ENCODE data around the gene RAPSN.
"Not testable (repeated sequence)": the region's sequence is repeated elsewhere in the genome, so short reads cannot be mapped to it uniquely, and the experiment has no call there.

The RAPSN gene

GRCh38 chr11:47466701-47467250 is 17.8 kb upstream of the RAPSN start:
- in situ Hi-C loops (cut with MboI; ENCODE audit: low sequenced_read_pairs), result no loop called here

DNA sequence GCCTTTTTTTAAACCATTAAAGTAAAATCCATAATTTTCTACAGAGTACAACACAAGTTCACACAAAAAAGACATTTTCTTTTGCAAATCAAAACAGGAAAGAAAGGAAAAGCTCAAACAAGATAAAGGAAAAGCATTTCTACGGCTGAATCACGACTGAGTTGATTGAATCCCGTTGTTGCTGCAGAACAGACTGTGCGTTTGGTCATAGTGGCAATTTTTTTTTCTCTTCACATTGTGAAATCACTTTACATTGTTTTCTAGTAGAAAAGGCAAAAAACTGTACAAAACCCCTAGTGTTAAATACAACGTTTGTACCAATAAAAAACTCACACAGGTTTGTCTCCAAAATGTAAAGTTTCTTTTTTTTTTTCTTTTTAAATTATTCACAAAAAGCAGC is 17.3 kb upstream of the RAPSN start:
- in situ Hi-C loops (cut with MboI; ENCODE audit: low sequenced_read_pairs), result no loop called here

- in situ Hi-C loops (cut with MboI; ENCODE audit: low sequenced_read_pairs), result no loop called here
Observed at GRCh38 chr11:47464483-47464882, 15.5 kb upstream of the RAPSN start.

DNA sequence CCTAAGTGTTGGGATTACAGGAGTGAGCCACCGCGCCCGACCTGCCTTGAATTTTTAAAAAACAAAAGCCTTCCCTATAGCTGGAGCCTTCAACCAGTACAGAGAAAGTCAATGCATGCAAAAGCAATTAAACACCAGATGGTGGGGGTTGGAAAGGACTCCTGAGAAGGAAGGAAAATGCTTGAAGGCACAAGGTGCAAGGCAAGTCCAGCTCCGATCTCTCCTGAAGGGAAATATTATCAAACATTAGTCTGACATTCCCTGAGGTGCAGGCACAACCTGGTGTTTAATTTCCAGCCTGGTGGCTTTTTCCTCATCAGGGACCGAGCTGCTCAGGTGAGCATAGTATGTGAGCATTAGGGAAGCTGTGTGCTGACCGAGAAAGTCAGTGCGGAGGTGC is 12.9 kb upstream of the RAPSN start:
- in situ Hi-C loops (cut with MboI; ENCODE audit: low sequenced_read_pairs), result no loop called here

GRCh38 chr11:47460571-47461235 is 11.8 kb upstream of the RAPSN start:
- in situ Hi-C loops (cut with MboI; ENCODE audit: low sequenced_read_pairs), result no loop called here

DNA sequence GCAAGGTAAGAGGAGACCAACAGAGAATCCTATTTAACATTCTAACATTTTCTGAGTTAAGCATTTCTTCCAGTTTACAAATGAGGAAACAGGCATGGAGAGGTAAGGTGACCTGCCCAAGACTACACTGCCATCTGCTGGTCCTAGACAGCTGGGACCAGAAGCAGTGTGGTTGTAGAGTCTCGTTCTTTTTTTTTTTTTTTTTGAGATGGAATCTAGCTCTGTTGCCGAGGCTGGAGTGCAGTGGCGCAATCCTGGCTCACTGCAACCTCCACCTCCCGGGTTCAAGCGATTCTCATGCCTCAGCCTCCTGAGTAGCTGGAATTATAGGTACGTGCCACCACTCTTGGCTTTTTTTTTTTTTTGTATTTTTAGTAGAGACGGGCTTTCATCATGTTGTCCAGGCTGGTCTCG is 5.3 kb upstream of the RAPSN start:
- in situ Hi-C loops (cut with MboI; ENCODE audit: low sequenced_read_pairs), result not testable (repeated sequence)

- in situ Hi-C loops (cut with MboI; ENCODE audit: low sequenced_read_pairs), result no loop called here
Observed at GRCh38 chr11:47453365-47453764, 4.4 kb upstream of the RAPSN start.

DNA sequence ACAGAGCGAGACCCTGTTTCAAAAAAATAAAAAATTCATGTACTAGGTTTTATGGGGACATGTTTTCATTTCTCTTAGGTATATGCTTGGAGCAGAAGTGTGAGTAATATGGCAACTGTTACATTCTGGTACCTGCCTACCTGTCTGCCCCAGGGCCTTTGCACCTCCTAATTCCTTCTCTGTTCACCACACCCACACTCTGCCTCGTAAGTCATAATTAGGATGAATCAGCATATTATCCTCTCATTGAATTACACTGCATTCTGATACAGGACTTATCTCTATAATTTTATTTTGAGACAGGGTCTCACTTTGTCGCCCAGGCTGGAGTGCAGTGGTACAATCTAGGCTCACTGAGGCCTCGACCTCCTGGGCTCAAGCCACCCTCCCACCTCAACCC is 3.1 kb upstream of the RAPSN start:
- in situ Hi-C loops (cut with MboI; ENCODE audit: low sequenced_read_pairs), result no loop called here

GRCh38 chr11:47451436-47451835 is 2.5 kb upstream of the RAPSN start:
- in situ Hi-C loops (cut with MboI; ENCODE audit: low sequenced_read_pairs), result no loop called here

GRCh38 chr11:47449541-47449940 is 605 bp upstream of the RAPSN start:
- in situ Hi-C loops (cut with MboI; ENCODE audit: low sequenced_read_pairs), result no loop called here

GRCh38 chr11:47447906-47448305 is 1.0 kb downstream of the RAPSN start:
- in situ Hi-C loops (cut with MboI; ENCODE audit: low sequenced_read_pairs), result no loop called here

DNA sequence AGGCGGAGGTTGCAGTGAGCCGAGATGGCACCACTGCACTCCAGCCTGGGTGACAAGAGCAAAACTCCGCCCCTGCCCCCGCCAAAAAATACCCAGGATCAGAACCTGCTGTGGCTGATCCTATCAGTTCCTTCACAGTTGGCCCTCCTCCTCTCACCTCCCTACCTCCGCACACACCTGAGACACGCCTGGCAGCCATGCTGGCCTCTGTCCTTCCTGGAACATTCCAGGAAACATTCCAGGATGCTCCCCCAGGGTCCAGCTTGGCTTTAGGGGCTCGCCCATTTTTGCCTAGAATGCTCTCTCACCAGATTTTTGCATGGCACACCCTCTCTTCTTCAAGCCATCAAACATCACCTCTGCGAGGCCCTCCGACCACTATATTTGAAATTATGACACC is 2.1 kb downstream of the RAPSN start:
- in situ Hi-C loops (cut with MboI; ENCODE audit: low sequenced_read_pairs), result no loop called here

DNA sequence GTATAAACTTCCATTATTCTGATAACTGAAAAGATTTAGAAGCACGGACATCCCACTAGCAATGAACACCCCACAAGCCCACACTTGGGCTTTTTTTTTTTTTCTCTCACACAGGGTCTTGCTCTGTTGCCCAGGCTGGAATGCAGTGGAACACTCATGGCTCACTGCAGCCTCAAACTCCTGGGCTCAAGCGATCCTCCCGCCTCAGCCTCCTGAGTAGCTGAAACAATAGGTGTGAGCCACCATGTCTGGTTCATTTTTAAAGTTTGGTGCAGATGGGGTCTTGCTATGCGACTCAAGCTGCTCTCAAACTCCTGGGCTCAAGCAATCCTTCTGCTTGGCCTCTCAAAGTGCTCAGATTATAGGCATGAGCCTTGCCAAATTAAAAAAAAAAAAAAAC is 3.1 kb downstream of the RAPSN start:
- in situ Hi-C loops (cut with MboI; ENCODE audit: low sequenced_read_pairs), result no loop called here

DNA sequence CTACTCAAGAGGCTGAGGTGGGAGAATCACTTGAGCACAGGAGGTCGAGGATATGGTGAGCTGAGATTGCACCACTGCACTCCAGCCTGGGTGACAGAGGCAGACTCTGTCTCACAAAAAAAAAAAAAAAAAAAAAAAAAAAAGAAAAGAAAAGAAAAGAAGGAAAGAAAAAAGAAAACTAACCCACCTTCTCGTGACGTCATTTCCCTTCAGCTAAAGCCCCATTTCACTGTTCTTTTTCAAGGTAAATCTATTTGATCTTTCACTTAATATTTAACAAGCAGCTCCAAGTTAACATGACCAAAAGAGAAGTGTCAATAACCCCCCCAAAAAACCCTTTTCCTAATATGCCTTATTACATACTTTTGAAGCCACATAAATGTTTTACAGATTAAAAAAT is 5.1 kb downstream of the RAPSN start:
- in situ Hi-C loops (cut with MboI; ENCODE audit: low sequenced_read_pairs), result no loop called here

DNA sequence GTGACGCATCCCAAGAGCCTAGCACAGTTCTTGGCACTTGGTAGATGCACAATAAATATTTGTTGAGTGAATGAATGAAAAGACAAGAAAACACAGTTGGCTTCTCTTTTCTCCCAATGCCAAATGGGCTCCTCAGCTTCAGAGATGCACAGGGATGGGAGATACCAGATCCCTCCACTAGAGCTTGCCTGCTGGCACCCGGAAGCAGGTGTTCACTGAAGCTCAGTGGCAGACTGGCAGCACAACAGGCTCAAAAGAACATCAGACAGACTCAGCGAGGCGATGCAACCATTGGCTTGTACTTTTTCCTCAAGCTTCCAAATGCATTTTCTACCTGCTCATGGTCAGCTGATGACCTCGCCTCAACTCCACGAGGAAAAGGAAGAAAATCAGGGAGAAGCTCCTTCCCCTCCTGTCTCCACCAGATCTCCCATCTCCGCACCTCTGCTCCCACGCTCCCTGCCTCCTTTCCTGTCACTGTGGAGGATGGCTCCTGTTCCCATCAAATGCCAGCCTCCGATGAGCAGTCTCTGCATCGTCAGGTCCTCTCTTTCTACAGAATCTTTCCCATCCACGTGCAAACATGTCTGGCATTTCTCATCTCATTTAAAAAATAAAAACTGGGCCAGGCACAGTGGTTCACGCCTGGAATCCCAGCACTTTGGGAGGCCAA is 5.8 kb downstream of the RAPSN start:
- in situ Hi-C loops (cut with MboI; ENCODE audit: low sequenced_read_pairs), result no loop called here

- in situ Hi-C loops (cut with MboI; ENCODE audit: low sequenced_read_pairs), result no loop called here
Observed at GRCh38 chr11:47442514-47442913, 6.4 kb downstream of the RAPSN start.

- in situ Hi-C loops (cut with MboI; ENCODE audit: low sequenced_read_pairs), result no loop called here
Observed at GRCh38 chr11:47441421-47441820, 7.5 kb downstream of the RAPSN start.

DNA sequence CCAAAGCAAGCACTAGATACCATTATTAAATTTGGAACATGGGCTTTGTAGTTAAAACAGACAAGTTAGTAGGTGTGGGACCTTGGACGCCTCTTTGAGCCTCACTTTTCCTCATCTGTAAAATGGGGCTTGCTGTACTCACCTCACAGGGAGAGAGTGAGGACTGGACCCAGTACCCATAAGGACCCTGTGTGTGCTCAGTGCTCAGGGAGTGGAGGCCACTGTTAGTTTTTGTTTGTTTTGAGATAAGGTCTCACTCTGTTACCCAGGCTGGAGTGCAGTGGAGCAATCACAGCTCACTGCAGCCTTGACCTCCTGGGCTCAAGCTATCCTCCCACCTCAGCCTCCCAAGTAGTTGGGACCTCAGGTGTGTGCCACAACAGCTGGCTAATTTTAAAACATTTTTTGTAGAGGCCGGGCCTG is 8.9 kb downstream of the RAPSN start:
- in situ Hi-C loops (cut with MboI; ENCODE audit: low sequenced_read_pairs), result no loop called here

- in situ Hi-C loops (cut with MboI; ENCODE audit: low sequenced_read_pairs), result no loop called here
Observed at GRCh38 chr11:47438721-47439120, 10.2 kb downstream of the RAPSN start.

DNA sequence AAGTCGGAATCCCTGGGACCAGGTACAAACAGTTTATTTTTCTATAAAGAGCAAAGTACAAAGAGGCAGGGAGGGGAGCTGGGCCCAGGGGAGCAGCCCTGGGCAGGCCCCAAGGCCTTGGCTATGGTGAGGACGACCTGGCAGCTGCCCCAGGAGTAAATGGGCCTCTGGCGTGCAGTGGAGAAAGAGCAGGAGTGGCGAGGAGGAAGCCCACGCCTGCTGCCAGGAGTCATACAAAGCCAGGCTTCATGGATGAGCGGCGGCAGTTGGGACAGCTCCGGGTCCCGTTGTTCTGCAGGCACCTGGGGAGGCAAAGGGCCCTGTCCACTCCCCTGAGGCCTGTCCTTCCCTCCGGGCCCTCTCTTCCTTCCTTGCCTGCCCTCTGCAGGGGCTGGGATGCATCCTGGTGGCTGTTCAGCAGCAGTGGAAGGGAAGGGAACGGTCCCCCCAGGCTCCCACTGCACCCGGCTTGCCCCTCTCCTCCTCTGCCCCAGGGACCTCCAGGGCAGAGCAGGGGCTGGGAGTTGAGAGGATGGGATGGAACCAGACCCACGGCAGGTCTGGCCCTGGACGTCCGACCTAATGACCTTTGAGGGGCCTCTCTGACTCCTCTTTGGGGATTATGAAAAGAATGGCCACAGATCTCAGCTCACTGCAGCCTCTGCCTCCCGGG is 11.1 kb downstream of the RAPSN start:
- in situ Hi-C loops (cut with MboI; ENCODE audit: low sequenced_read_pairs), result no loop called here

- in situ Hi-C loops (cut with MboI; ENCODE audit: low sequenced_read_pairs), result no loop called here
Observed at GRCh38 chr11:47437218-47437745, 11.7 kb downstream of the RAPSN start.

- in situ Hi-C loops (cut with MboI; ENCODE audit: low sequenced_read_pairs), result no loop called here
Observed at GRCh38 chr11:47436726-47437125, 12.2 kb downstream of the RAPSN start.
